NCI-H510A treated with DMSO at 0.1 percent for 48 hours (cell line): ENCODE measurements around the gene VPS33B.
A peak's percentile ranks its signal among the peaks of the same experiment; 100 is the strongest.

ENCODE experiments used
- DNase-seq: peaks from one replicate; lab custom pipeline; 2025; lab: John Stamatoyannopoulos, UW

VPS33B gene

DNA sequence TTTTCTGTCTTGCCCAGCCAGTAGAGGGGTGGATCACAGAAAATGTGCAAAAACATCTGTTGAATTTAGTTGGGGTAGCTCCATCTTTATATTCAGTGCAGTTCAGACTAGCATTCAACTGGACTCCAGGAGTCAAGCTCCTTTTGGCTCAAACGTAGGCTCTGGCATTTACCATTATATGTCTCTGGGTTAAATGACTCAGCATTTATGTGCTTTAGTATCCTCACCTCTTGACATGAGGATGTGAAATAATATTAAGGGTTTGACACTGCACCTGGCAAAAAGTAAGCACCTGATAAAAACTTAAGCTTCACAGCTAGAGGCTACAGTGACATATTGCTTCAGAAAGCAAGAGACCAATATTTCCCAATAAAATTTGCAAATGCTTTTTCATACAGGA is 42.8 kb downstream of the VPS33B start:
- no peak for DNase-seq

DNA sequence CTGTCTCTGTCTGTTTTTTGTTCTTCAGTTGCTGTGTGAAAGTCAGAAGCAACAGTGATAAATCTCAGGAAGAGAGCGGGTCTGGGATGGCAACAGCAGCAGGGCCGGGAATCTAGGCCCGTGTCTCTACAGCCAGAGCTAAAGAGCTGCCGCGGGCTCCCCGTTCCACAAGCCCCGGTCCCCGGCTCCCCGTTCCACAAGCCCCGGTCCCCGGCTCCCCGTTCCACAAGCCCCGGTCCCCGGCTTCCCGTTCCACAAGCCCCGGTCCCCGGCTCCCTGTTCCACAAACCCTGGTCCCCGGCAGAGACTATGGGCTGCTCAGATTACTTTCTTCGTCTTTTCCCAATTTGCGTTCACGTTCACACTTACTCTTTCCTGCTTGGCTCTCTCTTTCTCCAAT is 48.2 kb downstream of the VPS33B start:
- no peak for DNase-seq

DNA sequence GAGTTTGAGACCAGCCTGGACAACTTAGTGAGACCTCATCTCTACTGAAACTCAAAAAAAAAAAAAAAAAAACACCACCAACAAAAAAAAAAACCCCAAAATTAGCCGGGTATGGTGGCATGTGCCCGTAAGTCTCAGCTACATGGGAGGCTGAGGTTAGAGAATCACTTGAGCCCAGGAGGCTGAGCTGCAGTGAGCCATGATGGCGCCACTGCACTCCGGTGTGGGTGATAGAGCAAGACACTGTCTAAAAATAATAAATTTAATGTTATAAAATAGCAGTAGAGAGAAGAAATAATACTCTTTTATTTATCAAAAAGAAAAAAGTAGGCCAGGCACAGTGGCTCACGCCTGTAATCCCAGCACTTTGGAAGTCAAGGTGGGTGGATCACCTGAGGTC is 50.3 kb downstream of the VPS33B start:
- DNase-seq = no peak

DNA sequence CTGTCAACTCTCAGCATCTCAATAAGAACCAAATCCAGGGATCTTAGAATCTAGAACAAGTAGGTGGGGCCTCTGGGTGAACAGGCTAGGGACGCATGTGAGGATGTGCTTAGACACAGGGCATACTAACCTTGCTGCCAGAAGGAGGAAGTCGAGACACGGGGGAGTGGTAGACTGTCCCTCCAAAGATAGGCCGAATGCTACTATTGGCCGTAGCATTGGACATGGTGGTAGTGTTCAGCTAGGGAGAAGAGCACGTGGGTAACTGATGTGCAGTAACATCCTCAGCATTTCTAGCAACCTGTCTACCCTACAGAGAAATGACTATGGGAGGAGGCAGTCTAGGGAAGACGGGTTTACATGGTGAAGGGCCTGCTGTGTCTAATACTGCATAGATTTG is 52.1 kb downstream of the VPS33B start:
- no peak for DNase-seq

DNA sequence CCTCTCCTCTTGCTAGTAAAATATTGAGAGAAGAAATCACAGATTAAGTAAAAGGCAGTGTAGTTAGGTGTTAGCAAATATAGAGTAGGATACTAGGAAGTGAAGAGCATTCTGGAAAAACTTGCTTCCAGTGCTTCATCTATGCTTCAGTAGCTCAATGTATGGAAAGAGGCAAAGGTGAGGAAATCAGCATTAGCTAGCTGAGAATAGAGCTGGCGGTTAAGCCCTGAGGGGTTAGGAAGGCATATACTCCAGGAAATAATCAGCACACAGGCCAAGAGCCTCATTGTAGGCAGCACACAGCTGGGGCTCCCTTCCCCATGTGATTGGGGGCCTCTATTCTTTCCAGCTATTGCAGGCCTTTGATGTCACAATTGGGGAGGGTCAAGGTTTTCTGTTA is 54.0 kb downstream of the VPS33B start:
- no peak for DNase-seq

DNA sequence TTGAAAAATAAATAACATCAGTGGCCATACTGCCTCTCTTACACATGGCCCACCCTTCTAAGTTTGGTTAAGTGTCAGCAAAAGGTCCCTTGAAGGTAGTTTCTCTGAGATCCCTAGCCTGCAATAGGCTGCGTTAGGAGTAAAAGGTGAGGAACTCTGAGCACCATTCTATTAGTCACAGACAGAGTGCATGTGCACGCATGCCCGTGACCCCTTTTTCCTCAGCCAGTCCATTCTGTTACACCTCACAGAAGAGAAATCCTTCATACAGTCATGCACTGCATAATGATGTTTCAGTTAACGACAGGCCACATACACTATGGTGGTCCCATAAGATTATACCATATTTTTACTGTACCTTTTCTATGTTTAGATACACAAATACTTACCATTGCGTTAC is 55.2 kb downstream of the VPS33B start:
- no peak for DNase-seq

DNA sequence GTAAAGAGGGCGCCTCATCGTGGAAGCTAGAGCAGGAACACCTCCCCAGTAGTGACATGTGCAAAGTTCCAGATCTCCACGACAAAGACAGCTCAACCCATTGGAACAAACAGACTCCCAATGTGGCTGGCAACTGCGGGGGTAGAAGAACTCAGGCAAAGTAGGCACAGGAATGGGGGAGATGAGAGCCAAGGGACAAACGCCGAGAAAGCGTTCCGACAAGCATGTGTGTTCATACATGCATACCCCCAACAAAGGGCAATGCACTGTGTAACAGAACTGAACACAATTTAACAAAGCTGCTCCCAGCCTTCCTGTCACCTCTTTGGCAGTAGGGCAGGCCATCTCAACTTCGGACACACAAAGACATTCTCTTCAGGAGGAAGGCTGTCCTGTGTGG is 56.1 kb downstream of the VPS33B start:
- DNase-seq = no peak

DNA sequence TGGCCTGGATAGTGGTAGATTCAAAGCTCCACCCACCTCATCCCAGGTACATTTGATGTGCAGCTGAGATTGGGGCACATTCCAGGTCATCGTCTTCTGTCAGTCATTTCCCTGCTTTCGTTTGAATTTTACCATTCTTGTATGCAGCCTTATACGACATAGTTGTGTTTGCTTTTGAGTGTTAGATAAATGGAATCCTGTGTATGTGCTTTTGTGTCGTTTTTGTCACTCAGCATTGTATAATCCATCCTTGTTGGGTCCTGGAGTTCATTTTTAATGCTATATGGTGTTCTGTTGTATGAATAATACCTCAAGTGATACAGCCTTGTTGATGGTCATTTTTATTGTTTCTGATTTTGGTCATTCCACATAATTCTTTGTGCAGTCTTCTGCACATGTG is 60.4 kb downstream of the VPS33B start:
- DNase-seq = no peak

DNA sequence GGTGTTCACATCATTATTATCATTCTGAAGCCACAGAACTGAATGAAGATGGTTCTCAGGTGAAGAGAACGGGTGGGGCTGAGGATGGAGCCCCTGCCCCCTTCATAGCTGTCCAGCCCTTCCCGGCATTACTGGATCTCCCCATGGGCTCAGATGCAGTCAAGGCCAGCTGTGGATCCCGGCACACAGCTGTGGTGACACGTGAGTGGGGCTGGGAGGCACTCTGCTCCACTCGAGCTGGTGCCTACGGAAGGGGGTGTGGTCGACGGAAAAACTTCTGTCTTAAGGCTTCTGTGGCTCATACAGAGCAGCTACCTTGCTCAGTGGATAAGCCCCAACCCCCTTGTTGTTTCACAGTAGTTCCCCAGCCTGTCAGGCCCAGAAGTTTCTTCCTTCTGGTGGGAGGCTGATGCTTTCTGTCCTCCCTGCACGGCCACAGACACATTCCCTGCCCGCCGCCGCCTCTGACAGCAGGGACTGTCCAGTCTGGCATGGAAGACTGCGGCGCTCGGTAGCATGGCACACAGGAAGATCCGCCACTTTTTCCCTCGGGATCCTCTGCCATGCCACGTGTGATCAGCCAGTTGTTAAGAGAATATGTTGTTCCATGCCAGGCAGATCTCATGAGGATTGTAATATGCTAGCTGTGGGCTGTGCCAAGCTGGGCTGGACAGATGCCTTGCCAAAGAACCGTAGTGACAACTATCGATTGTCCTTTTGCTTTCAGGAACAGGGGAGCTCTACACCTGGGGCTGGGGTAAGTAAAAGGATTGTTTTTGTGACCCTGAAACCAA is 61.9 kb downstream of the VPS33B start:
- no peak for DNase-seq

DNA sequence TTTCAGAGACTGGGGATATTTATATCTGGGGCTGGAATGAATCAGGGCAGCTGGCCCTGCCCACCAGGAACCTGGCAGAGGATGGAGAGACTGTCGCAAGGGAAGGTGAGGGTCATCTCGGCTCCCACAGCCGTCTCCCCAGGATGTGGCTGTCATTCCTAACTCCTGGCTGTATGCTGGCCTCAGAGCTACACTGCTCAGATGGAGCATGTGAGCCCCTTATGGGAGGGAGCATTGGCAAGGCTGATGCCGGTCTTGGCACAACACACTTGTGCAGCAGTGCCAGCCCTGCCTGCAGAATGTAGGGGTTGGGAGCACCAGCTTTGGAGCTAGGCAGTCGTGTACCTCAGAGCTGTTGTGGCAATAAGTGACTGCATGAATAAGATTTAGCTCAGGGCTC is 62.5 kb downstream of the VPS33B start:
- no peak for DNase-seq

DNA sequence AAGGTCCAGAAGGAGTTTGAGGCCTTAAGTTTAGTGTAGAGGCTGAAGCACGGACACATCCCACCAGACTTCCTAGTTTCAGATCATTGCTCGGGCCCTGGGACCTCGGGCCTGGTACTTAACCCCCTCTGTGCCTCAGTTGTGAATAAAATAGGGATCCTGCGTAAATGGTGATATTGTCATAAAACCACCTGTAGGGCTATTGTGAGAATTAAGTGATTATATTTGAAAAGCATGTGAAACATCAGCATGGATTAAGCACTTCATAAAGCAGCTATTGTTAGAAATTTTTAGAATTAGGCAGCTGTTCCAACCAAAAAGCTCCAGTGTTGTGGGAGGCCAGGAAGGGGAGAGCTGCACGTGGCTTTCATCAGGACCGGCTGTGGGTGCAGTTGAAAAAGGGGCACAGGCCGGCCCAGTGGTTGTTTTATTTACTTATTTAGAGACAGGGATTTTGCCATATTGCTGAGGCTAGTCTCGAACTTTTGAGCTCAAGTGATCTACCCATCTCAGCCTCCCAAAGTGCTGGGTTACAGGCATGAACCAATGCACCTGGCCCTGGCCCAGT is 63.3 kb downstream of the VPS33B start:
- no peak for DNase-seq

DNA sequence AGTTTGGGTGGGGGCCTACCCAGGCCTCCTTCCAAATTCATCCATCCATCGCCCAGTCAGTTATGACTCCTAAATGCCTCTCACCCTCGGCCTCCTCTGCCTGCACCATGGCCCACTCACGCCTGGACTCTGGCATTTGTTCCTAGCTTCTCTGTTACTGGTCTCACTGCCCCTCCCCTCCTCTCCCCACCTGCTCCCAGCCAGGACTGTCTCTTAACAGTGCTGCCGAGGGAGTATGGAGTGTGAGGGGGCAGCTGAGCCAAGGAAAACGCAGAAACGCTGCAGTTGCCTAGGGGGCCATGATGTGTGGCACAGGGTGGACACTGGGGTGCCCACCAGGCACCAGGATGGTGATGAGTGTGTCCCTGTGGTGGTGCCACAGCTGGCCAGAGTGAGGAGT is 64.6 kb downstream of the VPS33B start:
- DNase-seq = no peak

DNA sequence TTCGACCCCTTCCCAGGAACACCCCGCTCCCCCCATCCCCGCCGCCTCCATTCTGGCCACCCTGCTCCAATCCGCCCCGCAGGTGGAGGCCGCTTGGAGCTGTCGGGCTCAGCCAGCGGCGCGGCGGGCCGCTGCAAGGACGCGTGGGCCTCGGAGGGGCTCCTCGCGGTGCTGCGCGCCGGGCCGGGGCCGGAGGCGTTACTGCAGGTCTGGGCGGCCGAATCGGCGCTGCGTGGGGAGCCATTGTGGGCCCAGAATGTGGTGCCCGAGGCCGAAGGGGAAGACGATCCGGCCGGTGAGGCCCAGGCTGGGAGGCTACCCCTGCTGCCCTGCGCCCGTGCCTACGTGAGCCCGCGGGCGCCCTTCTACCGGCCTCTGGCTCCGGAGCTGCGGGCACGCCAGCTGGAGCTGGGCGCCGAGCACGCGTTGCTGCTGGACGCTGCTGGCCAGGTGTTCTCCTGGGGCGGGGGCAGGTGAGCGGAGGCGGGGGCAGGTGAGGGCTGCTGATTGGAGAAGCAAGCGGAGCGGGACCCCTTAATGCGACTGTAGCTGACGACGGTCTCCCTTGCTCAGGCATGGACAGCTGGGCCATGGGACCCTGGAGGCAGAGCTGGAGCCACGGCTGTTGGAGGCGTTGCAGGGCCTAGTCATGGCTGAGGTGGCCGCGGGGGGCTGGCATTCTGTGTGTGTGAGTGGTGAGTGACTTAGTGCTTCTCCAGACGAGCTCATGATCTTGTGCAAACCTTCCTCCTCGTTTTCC is 65.2 kb downstream of the VPS33B start:
- DNase-seq = no peak

DNA sequence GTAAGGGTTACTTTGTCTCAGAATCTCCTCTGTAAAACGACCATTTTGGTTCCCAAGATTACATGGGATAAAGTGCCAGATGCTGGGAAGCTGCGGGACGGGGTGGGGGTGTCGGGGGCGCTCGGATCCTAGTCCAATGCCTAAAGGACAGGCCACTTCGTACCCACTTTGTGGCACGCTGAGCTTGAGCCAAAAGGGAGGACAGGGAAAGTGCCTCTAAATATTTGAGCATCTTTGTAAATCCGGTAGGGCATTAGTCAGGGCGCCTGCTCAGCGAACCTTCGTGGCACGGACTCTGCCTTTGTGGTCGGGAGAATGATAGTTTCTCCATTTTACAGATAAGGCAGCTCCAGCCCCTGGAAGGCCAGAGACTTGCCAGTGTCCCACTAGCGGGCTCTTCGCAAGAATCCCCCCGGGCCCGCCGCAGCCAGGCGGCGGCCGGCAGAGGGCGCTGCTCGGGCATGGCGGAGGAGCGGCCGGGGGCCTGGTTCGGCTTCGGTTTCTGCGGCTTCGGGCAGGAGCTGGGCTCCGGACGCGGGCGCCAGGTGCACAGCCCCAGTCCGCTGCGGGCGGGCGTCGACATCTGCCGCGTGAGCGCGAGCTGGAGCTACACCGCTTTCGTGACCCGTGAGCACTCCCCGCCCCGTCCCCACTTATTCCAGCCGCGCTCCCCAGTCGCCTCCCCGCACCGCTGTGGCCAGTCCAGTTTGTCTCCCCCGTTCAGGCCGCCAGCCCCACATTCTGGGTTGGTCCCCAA is 65.9 kb downstream of the VPS33B start:
- peak; percentile 49 for DNase-seq

DNA sequence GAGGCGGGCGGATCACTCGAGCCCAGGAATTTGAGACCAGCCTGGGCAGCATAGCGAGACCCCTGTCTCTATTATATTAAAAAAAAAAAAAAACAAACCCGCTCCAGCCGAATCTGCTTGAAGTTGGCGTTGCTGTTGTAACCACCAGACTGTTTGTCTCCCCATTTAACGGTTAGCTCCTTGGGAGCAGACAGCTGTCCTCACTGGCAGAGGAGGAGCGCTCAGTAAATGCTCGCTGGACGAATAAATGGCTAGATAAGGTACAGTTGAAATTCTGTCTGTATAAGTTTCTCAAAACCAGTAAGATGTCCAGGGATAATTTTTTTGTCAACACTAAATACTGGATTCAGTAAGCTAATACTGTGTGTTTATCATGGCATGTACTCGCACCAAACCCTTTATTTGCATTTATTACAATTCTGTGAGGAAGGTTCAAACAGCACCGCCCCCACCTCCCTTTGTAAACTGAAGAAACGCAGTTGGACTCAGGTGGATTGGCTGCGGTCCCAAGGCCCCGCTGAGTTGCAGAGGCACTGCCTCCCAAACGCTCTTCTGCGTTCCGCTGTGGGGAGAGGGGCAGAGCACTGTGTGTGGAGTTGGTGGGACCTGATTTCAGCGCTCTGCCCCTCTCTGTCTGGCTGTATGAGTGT is 66.6 kb downstream of the VPS33B start:
- DNase-seq = peak; percentile 36

DNA sequence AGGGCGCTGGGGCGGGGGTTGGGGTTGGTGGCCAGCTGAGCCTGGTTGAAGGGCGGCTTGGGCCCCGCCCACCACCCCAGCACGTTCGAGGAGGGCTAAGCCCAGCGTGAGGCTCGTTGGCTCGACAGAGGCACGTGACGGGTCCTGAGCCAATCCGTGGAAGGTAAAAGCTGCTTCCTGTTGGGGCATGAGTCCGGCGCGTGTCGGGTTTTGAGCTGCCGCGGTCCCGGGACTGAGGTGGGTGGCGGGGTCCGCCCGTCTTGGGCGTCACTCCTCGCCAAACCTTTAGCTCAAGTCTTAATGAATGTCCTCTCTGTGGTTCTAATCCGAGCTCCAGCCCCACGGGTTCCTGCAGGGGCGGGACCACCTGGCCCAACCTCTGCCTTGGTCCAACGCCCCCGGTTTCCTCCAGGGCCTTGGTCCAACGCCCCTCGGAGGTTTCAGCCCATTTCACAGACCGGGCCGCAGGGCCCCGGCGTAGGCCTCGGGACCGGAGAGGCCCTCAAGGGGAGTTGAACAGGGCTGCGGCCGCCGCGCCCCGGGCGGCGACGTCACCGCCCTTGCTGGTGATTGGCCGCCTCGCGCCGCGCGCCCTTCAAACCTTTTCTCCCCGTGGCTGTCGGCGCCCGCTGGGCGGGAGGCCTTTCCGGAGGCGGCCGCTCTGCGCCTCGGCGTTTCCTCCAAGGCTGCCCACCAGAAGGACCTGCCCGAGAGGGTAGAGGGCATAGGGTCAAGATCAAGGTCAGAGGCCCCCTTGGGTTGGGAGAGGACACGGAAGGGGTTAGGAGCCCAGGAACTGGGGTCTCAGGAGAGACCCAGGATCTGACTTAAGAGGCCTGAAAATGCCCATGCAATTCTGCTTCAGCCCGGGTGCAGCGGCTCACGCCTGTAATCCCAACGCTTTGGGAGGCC is 67.4 kb downstream of the VPS33B start, which contains the start of gene RCCD1:
Gene RCCD1 (plus strand): TSS at position 173 of the 912 bp plus-strand sequence. CDS start 1,851 bp downstream, outside the sequence.
- DNase-seq = peak; percentile 58

DNA sequence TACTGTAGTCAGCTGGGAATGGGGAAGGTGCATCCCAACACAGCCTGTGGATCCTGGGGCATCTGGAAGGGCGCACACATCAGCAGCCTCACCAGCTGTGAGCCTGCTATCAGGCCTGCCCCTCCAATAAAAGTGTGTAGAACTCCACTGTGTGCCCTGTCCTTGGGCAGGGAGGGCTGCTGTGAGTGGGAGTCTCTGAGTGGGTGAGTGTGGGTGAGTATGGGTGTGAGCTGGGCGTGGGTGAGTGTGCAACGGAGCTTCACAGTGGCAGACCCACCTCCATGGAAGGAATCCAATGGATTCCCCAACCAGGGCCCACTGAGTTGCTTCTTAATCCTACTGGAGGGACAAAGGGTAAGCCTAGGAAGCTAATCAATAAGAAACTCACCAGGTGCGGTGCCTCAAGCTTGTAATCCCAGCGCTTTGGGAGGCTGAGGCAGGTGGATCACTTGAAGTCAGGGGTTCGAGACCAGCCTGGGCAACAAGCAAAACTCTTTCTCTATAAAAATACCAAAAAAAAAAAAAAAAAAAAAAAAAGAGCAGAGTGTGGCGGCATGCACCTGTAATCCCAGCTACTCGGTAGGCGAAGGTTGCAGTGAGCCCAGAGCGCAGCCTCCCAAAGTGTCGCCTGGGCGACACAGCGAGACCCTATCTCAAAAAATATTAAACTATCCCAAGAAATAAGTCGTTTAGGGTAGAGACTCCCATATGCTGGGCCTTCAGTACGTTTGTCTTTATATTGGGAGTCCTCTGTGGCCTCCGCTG is 68.3 kb downstream of the VPS33B start:
- DNase-seq = no peak

DNA sequence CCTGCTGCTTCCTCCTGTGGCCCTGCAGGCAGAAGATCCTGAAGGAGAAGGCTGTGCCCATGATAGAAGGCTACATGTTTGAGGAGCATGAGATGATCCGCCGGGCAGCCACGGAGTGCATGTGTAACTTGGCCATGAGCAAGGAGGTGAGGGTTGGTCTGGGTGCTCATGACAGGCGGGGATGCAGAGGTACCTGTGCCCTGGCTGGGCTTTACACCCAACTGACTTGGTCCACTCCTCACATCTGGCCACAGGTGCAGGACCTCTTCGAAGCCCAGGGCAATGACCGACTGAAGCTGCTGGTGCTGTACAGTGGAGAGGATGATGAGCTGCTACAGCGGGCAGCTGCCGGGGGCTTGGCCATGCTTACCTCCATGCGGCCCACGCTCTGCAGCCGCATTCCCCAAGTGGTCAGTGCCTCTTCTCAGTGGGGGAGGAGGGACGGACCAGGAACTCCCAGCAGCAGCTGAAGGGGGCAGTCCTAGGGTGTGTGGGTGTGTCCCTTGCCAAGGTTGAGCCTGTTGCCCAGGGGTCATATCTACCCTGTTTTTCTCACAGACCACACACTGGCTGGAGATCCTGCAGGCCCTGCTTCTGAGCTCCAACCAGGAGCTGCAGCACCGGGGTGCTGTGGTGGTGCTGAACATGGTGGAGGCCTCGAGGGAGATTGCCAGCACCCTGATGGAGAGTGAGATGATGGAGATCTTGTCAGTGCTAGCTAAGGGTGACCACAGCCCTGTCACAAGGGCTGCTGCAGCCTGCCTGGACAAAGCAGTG is 69.3 kb downstream of the VPS33B start:
- DNase-seq = no peak

DNA sequence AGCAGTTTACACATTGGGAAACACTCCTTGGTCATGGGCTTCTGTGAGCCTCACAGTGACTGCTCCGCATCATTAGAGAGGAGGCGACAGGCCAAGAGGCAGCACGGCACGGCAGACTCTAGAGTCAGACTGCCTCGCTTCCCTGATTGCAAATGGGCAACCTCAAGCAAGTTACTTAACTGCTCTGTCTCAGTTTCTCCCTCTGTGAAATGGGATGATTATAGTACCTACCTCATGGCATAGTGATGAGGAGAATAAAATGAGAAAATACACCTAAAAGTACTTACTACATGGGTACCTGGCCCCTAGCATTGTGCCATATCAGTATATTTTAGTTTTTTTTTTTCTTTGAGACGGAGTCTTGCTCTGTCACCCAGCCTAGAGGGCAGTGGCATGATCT is 71.7 kb downstream of the VPS33B start:
- DNase-seq = no peak
